T-helper 2 cell treated with Interferon-gamma antibody and Interleukin-4, amounts not matched to agents 5 μg/mL and 100 μg/mL, for 36 hours (primary cell): ENCODE results near the gene RHOBTB1.
A peak's percentile ranks its signal among the peaks of the same experiment; 100 is the strongest.
"Not testable (repeated sequence)": the region's sequence is repeated elsewhere in the genome, so short reads cannot be mapped to it uniquely, and the experiment has no call there.

Experiments
- DNase-seq: peaks from one replicate; pipeline ENCODE4 v3.0.0; 2021; ENCODE audit warnings: low spot score
- H3K27ac Mint-ChIP-seq: one replicate; pipeline ENCODE4 v1.8.0; 2021; ENCODE audit warnings: mild to moderate bottlenecking, mixed read lengths
- H3K27me3 Mint-ChIP-seq: one replicate; pipeline ENCODE4 v1.8.0; 2021; ENCODE audit warnings: low read depth, mixed read lengths
- H3K36me3 Mint-ChIP-seq: one replicate; pipeline ENCODE4 v1.8.0; 2021; ENCODE audit warnings: low read depth, mixed read lengths
- H3K4me1 Mint-ChIP-seq: one replicate; pipeline ENCODE4 v1.8.0; 2021; ENCODE audit warnings: low read depth, mixed read lengths
- H3K4me3 Mint-ChIP-seq: one replicate; pipeline ENCODE4 v1.8.0; 2022; ENCODE audit warnings: mild to moderate bottlenecking, moderate library complexity, mixed read lengths
- H3K9me3 Mint-ChIP-seq: one replicate; pipeline ENCODE4 v1.8.0; 2021; ENCODE audit warnings: mixed read lengths

RHOBTB1 gene

DNA sequence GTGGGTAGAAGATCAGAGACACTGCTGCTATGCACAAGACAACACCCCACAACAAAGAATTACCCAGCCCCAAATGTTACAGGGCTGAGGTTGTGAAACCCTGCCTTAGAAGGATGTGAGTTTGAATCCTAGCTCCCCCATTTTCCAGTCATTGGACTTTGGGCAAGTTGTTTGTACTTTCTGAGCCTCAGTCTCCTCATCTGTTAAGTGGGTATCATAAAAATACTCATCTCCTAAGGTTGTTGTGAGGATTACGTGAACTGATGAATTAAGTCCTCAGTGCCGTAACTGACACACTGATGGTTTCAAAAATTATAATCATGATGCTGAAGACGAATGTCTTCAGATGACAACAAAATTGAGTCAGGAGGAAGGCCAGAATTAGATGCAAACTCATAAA, 30.3 kb downstream of the RHOBTB1 start:
- Mint-ChIP-seq H3K27ac (no peak overlapping the region), H3K36me3 (no peaks in the 10 kb centered on the region), H3K27me3 (peaks cover 8% of the 10 kb centered on the region), H3K4me1 (peaks cover 9% of the 10 kb centered on the region), H3K4me3 (no peak overlapping the region), H3K9me3 (no peaks in the 10 kb centered on the region)
- DNase-seq: no peak

- H3K9me3 Mint-ChIP-seq: no peaks in the 10 kb centered on the region
- peaks cover 8% of the 10 kb centered on the region for H3K27me3 Mint-ChIP-seq
- no peaks in the 10 kb centered on the region for H3K36me3 Mint-ChIP-seq
- H3K27ac Mint-ChIP-seq: no peak overlapping the region
- H3K4me1 Mint-ChIP-seq: peaks cover 9% of the 10 kb centered on the region
- no peak for DNase-seq
- H3K4me3 Mint-ChIP-seq: no peak overlapping the region
Observed at GRCh38 chr10:60913071-60913470, 30.9 kb downstream of the RHOBTB1 start.

- H3K4me3 Mint-ChIP-seq: no peak overlapping the region
- H3K9me3 Mint-ChIP-seq: peaks cover 4% of the 10 kb centered on the region
Observed at GRCh38 chr10:60911715-60912114, 32.3 kb downstream of the RHOBTB1 start.

GRCh38 chr10:60911216-60911615, 32.8 kb downstream of the RHOBTB1 start:
- DNase-seq: no peak
- H3K36me3 Mint-ChIP-seq: no peaks in the 10 kb centered on the region
- peaks cover 4% of the 10 kb centered on the region for H3K9me3 Mint-ChIP-seq
- H3K27ac Mint-ChIP-seq: no peak overlapping the region
- peak overlapping the region; percentile 60 for H3K4me3 Mint-ChIP-seq
- H3K4me1 Mint-ChIP-seq: peaks cover 9% of the 10 kb centered on the region
- peaks cover 12% of the 10 kb centered on the region for H3K27me3 Mint-ChIP-seq

More at GRCh38 chr10:60911715-60912114, 32.3 kb downstream of the RHOBTB1 start:
- Mint-ChIP-seq H3K27ac (no peak overlapping the region), H3K4me1 (peaks cover 9% of the 10 kb centered on the region), H3K36me3 (no peaks in the 10 kb centered on the region), H3K27me3 (peaks cover 12% of the 10 kb centered on the region)
- DNase-seq: no peak

- peaks cover 4% of the 10 kb centered on the region for H3K9me3 Mint-ChIP-seq
- peaks cover 9% of the 10 kb centered on the region for H3K4me1 Mint-ChIP-seq
- DNase-seq: no peak
- H3K27ac Mint-ChIP-seq: no peak overlapping the region
- H3K4me3 Mint-ChIP-seq: peak overlapping the region; percentile 60
- peaks cover 12% of the 10 kb centered on the region for H3K27me3 Mint-ChIP-seq
- no peaks in the 10 kb centered on the region for H3K36me3 Mint-ChIP-seq
Observed at GRCh38 chr10:60910543-60910942, 33.4 kb downstream of the RHOBTB1 start.

GRCh38 chr10:60908896-60909295, 35.1 kb downstream of the RHOBTB1 start:
- no peak for DNase-seq
- Mint-ChIP-seq H3K4me3 (no peak overlapping the region), H3K9me3 (peaks cover 4% of the 10 kb centered on the region), H3K36me3 (no peaks in the 10 kb centered on the region), H3K27me3 (peaks cover 12% of the 10 kb centered on the region), H3K27ac (no peak overlapping the region), H3K4me1 (peaks cover 9% of the 10 kb centered on the region)

- no peaks in the 10 kb centered on the region for H3K36me3 Mint-ChIP-seq
Observed at GRCh38 chr10:60908031-60908430, 36.0 kb downstream of the RHOBTB1 start.

DNA sequence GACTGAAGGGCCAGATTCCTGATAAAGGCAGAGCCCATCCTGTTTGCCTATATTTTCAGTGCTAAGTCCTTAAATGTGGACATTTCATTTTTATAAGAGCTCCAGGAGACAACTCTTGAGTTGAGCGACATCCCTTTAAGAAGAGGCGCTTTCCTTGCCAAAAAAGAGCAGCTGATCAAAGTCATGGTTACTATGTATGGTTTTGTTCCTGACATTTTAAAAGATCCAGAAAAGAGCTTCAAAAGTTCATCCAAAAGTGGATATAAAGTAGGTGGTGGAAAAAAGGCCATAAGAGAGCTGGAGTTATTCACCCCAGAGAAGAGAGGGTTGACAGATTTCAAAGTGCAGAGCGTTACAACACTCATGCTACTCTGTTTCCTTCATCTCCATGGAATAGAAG, 36.7 kb downstream of the RHOBTB1 start:
- no peaks in the 10 kb centered on the region for H3K36me3 Mint-ChIP-seq
- H3K9me3 Mint-ChIP-seq: peaks cover 4% of the 10 kb centered on the region
- peaks cover 12% of the 10 kb centered on the region for H3K27me3 Mint-ChIP-seq
- no peak overlapping the region for H3K4me3 Mint-ChIP-seq
- peaks cover 9% of the 10 kb centered on the region for H3K4me1 Mint-ChIP-seq
- no peak overlapping the region for H3K27ac Mint-ChIP-seq
- no peak for DNase-seq

More at GRCh38 chr10:60908031-60908430, 36.0 kb downstream of the RHOBTB1 start:
- H3K9me3 Mint-ChIP-seq: peaks cover 4% of the 10 kb centered on the region
- H3K27ac Mint-ChIP-seq: no peak overlapping the region
- H3K27me3 Mint-ChIP-seq: peaks cover 12% of the 10 kb centered on the region
- H3K4me3 Mint-ChIP-seq: no peak overlapping the region
- H3K4me1 Mint-ChIP-seq: peaks cover 9% of the 10 kb centered on the region
- DNase-seq: no peak

GRCh38 chr10:60906825-60907224, 37.2 kb downstream of the RHOBTB1 start:
- DNase-seq, H3K27ac Mint-ChIP-seq, H3K4me1 Mint-ChIP-seq, H3K36me3 Mint-ChIP-seq, H3K9me3 Mint-ChIP-seq, H3K4me3 Mint-ChIP-seq: not testable (repeated sequence)
- peaks cover 12% of the 10 kb centered on the region for H3K27me3 Mint-ChIP-seq

- Mint-ChIP-seq H3K27me3 (peaks cover 12% of the 10 kb centered on the region), H3K9me3 (peaks cover 4% of the 10 kb centered on the region), H3K36me3 (no peaks in the 10 kb centered on the region), H3K4me1 (peaks cover 9% of the 10 kb centered on the region), H3K27ac (no peak overlapping the region), H3K4me3 (no peak overlapping the region)
- no peak for DNase-seq
Observed at GRCh38 chr10:60906411-60906810, 37.6 kb downstream of the RHOBTB1 start.

- Mint-ChIP-seq H3K36me3 (no peaks in the 10 kb centered on the region), H3K27me3 (peaks cover 5% of the 10 kb centered on the region), H3K9me3 (peaks cover 4% of the 10 kb centered on the region), H3K27ac (no peak overlapping the region), H3K4me1 (peaks cover 2% of the 10 kb centered on the region), H3K4me3 (no peak overlapping the region)
- no peak for DNase-seq
Observed at GRCh38 chr10:60905580-60905979, 38.4 kb downstream of the RHOBTB1 start.

GRCh38 chr10:60903096-60903495, 40.9 kb downstream of the RHOBTB1 start:
- no peaks in the 10 kb centered on the region for H3K4me1 Mint-ChIP-seq
- H3K27ac Mint-ChIP-seq: no peak overlapping the region
- peaks cover 5% of the 10 kb centered on the region for H3K27me3 Mint-ChIP-seq
- H3K36me3 Mint-ChIP-seq: no peaks in the 10 kb centered on the region
- no peak overlapping the region for H3K4me3 Mint-ChIP-seq
- H3K9me3 Mint-ChIP-seq: peaks cover 4% of the 10 kb centered on the region
- DNase-seq: no peak

DNA sequence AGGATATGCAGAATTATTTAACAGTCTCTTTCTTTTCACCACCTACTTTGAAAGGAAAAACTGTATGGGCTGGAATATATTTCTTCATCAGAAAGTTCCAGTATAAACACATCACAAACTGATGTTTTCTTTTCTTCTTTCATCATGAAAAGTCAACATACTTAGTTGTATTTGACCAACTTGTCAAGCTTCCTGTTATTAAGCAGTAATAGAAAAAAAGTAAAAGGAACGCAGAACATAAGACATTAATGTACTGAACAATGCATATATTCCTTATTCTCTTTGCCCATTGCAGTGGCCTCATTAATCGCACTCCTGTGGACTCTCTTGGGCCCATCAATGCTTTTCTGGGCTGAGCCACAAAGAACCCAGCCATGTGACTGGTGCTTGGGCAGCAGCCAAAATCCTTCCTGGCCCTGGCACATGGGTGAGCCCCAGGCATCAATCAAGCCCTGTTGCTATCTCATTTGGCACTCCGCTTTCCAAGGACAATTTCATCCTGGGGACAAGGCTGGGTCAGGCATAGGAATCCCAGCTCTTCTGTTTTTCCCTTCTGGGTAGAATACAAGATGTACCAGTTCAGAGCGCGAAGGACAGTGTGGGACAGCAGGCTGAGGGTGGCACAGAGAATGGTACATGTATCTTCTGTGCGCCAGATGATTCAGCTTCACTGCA, 42.3 kb downstream of the RHOBTB1 start:
- H3K4me3 Mint-ChIP-seq: no peak overlapping the region
- no peaks in the 10 kb centered on the region for H3K9me3 Mint-ChIP-seq
- no peak overlapping the region for H3K27ac Mint-ChIP-seq
- H3K36me3 Mint-ChIP-seq: no peaks in the 10 kb centered on the region
- no peaks in the 10 kb centered on the region for H3K4me1 Mint-ChIP-seq
- DNase-seq: no peak
- H3K27me3 Mint-ChIP-seq: peaks cover 4% of the 10 kb centered on the region

- Mint-ChIP-seq H3K36me3 (no peaks in the 10 kb centered on the region), H3K27me3 (peaks cover 6% of the 10 kb centered on the region), H3K9me3 (no peaks in the 10 kb centered on the region), H3K27ac (no peak overlapping the region), H3K4me1 (no peaks in the 10 kb centered on the region), H3K4me3 (no peak overlapping the region)
- no peak for DNase-seq
Observed at GRCh38 chr10:60899266-60899665, 44.7 kb downstream of the RHOBTB1 start.

GRCh38 chr10:60898321-60898720, 45.7 kb downstream of the RHOBTB1 start:
- Mint-ChIP-seq H3K9me3 (no peaks in the 10 kb centered on the region), H3K4me3 (no peak overlapping the region), H3K4me1 (no peaks in the 10 kb centered on the region), H3K36me3 (no peaks in the 10 kb centered on the region), H3K27ac (no peak overlapping the region), H3K27me3 (peaks cover 8% of the 10 kb centered on the region)
- DNase-seq: no peak
